ENCODE results near the gene CYB561D2.

CYB561D2 gene

GRCh38 chr3:50321336-50322114 lies 29.1 kb upstream of the CYB561D2 start:
- TF ChIP-seq, protein P1, sequence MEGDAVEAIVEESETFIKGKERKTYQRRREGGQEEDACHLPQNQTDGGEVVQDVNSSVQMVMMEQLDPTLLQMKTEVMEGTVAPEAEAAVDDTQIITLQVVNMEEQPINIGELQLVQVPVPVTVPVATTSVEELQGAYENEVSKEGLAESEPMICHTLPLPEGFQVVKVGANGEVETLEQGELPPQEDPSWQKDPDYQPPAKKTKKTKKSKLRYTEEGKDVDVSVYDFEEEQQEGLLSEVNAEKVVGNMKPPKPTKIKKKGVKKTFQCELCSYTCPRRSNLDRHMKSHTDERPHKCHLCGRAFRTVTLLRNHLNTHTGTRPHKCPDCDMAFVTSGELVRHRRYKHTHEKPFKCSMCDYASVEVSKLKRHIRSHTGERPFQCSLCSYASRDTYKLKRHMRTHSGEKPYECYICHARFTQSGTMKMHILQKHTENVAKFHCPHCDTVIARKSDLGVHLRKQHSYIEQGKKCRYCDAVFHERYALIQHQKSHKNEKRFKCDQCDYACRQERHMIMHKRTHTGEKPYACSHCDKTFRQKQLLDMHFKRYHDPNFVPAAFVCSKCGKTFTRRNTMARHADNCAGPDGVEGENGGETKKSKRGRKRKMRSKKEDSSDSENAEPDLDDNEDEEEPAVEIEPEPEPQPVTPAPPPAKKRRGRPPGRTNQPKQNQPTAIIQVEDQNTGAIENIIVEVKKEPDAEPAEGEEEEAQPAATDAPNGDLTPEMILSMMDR (IDR thresholded peaks at IDR 0.05): peak; percentile 63

- TF ChIP-seq, protein P1 (IDR thresholded peaks at IDR 0.05): no peak
These were observed 28.6 kb upstream of the CYB561D2 start for GRCh38 chr3:50322115-50322385.

DNA sequence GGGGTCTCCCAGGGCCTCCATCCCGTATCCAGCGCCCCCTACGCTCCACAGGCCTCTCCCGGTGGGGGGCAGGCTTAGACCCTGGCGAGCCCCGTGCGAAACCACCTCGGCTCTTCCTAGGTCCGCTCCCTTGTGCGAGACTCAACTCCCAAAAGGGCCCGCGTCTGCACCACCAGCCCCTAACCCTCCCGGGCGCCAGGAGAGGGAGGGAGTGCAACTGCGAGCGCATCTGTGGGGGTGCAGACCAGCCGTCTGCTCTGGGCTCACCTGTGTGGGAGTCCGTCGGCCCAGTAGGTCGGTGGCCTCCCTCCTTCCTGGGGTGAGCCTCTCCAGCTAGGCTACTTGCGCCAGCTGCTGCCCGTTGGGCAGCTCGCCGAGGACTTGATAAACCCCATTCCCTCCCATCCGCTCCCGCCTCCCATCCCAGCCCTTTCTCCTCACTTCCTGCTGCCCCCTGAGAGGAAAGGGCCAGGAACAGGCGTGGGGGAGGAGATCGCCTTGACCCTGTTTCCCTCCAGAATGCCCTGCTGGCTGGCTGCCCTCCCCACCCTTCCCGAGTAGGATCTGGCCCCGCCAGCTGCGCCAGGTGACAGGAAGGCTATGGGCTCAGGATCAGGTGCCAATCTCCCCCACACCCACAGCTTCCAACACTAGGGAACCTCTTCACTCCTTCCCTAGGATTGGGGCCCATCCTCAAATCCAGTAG lies 28.1 kb upstream of the CYB561D2 start, which contains the start of gene HYAL2:
HYAL2 (minus strand) TSS at position 360 of the 706 bp plus-strand sequence. CDS start 2,256 bp downstream, outside the sequence.
- TF ChIP-seq, protein P1 (IDR thresholded peaks at IDR 0.05): no peak

GRCh38 chr3:50323092-50323600 lies 27.5 kb upstream of the CYB561D2 start:
- TF ChIP-seq, protein P1 (IDR thresholded peaks at IDR 0.05): no peak

DNA sequence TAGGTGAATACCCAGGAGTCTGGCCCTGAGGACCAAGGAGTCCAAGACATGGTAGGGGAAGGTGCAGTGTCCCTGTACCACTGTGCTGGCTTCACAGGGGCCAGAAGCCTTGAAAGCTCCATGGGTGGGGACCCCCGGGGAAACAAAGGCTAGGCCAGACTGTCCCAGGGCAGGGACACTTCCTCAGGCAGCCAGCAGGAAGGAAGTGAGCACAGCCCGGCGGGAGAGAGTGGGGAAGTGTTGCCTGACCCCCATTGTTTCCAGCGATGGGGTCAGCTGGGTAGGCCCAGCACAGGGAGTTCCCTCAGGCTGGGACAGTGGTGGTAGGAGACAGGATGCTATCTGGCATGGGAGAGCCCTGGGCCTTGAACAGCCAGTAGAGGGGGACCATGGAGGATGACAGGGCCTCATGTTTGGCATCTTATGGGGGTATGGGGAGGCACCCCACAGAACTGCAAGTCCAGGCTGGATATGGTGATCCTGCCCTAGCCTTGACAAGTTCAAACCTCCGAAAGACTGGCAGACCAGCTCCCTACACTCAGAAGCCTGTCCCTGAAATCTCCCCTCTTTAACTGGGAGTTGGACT lies 27.0 kb upstream of the CYB561D2 start:
- TF ChIP-seq, protein P1 (IDR thresholded peaks at IDR 0.05): no peak

DNA sequence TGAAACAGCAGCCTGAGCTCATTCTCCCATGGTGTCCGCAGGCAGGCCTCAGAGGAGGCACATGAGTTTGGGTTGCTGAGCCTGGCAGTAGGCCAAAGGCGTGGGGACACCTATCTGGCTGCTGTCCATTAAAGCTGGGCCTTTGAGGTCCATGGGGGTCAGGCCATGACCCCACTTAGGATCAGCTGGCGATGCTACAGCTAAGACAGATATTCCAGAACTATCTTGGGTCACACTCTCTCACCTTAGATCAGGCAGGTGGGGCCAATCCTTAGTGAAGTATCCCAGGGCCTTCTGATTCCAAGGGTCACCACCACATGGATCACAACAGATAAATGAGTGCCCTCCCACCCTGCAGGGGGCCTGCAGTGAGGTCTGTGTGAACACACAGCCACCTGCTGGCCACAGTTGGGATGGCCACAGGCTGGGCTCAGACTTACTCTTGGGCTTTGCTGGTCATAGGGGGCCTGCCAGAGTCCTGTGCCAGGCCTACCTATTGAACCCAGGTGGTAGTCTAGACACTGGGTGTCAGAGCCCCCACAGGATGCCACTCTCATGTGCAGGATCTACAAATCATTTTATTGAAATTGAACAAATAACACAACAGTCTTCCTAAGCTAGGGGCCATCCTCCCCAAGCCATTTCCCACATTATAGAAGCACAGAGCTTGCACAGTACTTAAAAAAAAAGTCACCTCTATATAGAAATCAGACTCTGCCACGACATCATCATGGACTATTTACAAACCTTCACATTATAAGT lies 26.1 kb upstream of the CYB561D2 start:
- TF ChIP-seq, protein P1 (IDR thresholded peaks at IDR 0.05): peak; percentile 91

GRCh38 chr3:50325113-50325480 lies 25.6 kb upstream of the CYB561D2 start:
- TF ChIP-seq, protein P1 (IDR thresholded peaks at IDR 0.05): no peak
